Lower lobe of right lung (tissue), 2 donors: ENCODE data around the gene WWTR1. TPM values are rescaled to one million over a fixed set of nuclear protein-coding genes. Genes with fewer than 3 reads are reported as not detected.
A peak's percentile ranks its signal among the peaks of the same experiment; 100 is the strongest.

ENCODE experiments used
- ATAC-seq, 2 donors: fragments of 200-7000 bp; cut with Tn5 transposase; one replicate each; pipeline ENCODE4 v1.9.1; 2020 to 2022; ENCODE audit warnings: mild to moderate bottlenecking in 2 of 2, moderate library complexity in 2 of 2
- DNase-seq: peaks from one replicate; pipeline ENCODE4 v3.0.0-alpha.2; 2020
- H3K27ac ChIP-seq: fragments of 200-600 bp; one replicate; pipeline ENCODE4 v1.8.0; 2022
- H3K27me3 ChIP-seq: fragments of 200-600 bp; one replicate; pipeline ENCODE4 v1.8.0; 2022; ENCODE audit warnings: low read depth
- H3K36me3 ChIP-seq: fragments of 200-600 bp; one replicate; pipeline ENCODE4 v1.8.0; 2022; ENCODE audit warnings: mild to moderate bottlenecking
- H3K4me1 ChIP-seq: fragments of 200-600 bp; one replicate; pipeline ENCODE4 v1.8.0; 2022
- H3K4me3 ChIP-seq: fragments of 200-600 bp; one replicate; pipeline ENCODE4 v1.8.0; 2022; ENCODE audit warnings: mild to moderate bottlenecking
- H3K9me3 ChIP-seq: fragments of 200-600 bp; one replicate; pipeline ENCODE4 v1.8.0; 2022
- intact Hi-C: fragments of 100-400 bp; cut with DNase I; formaldehyde crosslinking; loops from one replicate; pipeline ENCODE4 v1.11.0; 2022
- total RNA-seq: library from RNA; stranded (reverse); fragmentation: NEBNext Ultra II Directional; extraction: Animal tissue kit (Norgen Biotek cat#: 25700); gene quantifications from one replicate; pipeline ENCODE4 v1.2.1, GENCODE V29; 2021
- TF ChIP-seq, protein P1 (sequence below): fragments of 200-600 bp; IDR thresholded peaks from one replicate; pipeline ENCODE4 v1.8.0; 2022; ENCODE audit warnings: antibody characterized with exemption, mild to moderate bottlenecking
- donor health status: DM: no; HTN: yes; CAD: no; lungs with severe emphysema.

Gene WWTR1
- total RNA-seq, 1 donor from 2014 or later, result 89.5 TPM

DNA sequence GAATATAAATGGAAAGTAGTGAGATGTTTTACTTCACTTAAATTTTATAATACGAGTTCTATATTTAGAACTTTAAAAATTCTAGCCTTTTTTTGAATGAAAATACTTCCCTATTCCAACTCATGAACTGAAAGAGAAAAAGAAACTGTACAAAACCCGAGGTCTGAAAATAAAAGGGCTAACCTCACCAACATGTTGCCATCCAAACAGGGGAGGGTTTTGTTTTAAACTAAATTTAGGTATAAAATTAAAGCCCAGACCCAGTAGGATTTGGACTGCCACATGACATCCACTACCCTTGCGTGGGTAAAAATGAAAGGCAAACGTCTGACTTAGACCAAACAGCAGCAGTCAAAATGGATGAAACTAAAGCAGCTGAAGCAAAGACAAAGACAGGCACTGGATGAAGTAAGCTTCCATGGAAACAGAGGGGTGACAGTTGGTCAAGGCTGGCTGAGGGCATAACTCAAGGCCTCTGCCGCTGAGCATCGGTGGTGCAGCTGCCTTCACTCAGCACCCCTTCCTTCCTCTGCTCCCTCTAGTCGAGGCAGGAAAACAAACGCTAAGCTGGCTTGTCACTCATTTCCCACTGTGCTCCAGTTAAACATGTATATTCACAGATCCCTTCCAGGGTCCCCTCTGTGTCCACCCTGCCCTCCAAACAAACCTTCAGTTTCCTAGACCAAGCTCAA, 125.2 kb downstream of the WWTR1 start:
- DNase-seq (no peak), ATAC-seq (no peak)
- no peak overlapping the region for H3K27ac ChIP-seq
- peaks cover 58% of the 10 kb centered on the region for H3K4me1 ChIP-seq
- no peak overlapping the region for H3K4me3 ChIP-seq
- H3K27me3 ChIP-seq, result no peaks in the 10 kb centered on the region
- no peaks in the 10 kb centered on the region for H3K9me3 ChIP-seq
- no peaks in the 10 kb centered on the region for H3K36me3 ChIP-seq
- TF ChIP-seq, protein P1, sequence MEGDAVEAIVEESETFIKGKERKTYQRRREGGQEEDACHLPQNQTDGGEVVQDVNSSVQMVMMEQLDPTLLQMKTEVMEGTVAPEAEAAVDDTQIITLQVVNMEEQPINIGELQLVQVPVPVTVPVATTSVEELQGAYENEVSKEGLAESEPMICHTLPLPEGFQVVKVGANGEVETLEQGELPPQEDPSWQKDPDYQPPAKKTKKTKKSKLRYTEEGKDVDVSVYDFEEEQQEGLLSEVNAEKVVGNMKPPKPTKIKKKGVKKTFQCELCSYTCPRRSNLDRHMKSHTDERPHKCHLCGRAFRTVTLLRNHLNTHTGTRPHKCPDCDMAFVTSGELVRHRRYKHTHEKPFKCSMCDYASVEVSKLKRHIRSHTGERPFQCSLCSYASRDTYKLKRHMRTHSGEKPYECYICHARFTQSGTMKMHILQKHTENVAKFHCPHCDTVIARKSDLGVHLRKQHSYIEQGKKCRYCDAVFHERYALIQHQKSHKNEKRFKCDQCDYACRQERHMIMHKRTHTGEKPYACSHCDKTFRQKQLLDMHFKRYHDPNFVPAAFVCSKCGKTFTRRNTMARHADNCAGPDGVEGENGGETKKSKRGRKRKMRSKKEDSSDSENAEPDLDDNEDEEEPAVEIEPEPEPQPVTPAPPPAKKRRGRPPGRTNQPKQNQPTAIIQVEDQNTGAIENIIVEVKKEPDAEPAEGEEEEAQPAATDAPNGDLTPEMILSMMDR, result no peak
- intact Hi-C loops, result no loop called here

DNA sequence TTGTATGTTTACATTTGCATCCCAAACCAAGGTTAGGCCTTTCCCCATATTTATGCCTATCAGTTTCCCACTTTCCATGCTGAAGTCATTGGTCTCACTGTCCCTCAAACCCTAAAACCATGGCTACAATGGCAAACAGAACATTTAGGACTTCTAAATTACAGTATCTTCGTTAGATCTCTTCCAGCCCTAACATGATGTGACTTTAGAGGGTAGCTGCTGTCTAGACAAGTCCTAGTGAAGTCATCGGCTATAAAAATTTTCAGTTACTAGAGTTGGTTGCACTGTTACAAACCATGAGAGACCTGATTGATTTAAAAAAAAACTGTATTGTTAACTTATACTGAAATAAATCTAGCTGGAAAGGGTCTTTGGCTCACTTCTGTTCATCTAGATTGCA, 128.7 kb downstream of the WWTR1 start:
- ATAC-seq (no peak), DNase-seq (no peak)
- Histone ChIP-seq H3K36me3 (peaks cover 18% of the 10 kb centered on the region), H3K9me3 (no peaks in the 10 kb centered on the region), H3K4me3 (no peak overlapping the region), H3K27me3 (no peaks in the 10 kb centered on the region), H3K27ac (no peak overlapping the region), H3K4me1 (peaks cover 54% of the 10 kb centered on the region)
- TF ChIP-seq, protein P1, result no peak
- intact Hi-C loops, result no loop called here

DNA sequence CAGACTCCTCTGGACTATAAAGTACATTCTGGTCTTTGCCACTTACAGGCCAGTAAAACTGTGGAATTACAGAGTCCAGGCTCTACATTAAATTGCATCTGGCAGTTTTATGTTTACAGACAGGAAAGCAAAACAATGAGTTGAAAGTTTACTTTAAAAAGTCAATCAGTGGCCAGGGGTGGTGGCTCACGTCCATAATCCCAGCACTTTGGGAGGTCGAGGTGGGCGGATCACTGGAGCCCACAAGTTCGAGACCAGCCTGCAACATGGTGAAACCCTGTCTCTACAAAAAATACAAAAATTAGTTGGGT, 129.5 kb downstream of the WWTR1 start:
- no peaks in the 10 kb centered on the region for H3K27me3 ChIP-seq
- TF ChIP-seq, protein P1, result no peak
- peak in 1 of 2 donors; percentile 8 for ATAC-seq
- H3K4me3 ChIP-seq, result no peak overlapping the region
- H3K4me1 ChIP-seq, result peaks cover 50% of the 10 kb centered on the region
- H3K9me3 ChIP-seq, result no peaks in the 10 kb centered on the region
- peaks cover 18% of the 10 kb centered on the region for H3K36me3 ChIP-seq
- H3K27ac ChIP-seq, result peak overlapping the region; percentile 79
- intact Hi-C loops, result no loop called here
- DNase-seq, result no peak

DNA sequence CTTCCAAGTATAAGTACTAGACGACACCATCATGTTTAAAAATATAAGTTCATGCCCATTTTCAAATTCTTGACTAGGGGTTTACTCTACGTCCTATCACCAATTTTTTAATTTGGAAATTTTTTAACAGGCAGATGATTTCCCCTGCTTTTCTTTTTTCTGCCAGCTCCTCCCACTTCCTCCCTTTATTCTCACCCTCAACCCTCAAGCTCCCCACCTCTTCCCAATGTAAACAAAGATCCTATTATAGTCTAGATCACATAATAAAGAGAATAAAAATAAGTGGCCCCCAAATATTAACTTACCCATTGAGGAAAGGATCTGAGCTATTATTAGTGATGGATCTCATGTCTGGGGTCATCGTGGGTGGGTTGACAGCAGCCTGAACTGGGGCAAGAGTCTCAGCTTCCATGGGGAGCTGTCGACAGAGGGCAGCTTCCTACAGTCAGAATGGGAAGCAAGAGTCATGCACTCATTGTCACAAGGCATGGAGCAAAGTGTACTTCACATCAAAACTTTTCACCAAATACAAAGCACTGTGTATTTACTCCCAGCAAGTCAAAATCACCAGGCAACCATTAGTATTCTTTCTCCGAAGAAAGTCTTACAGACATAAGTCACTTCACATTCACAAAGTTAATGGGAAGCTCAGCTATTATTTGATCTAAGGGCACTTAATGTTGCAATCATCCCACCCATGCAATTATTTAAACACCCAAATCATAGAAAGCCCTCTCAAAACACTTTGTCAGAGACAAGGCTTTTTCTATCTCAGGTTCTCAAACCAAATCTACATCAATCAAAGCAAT, 130.1 kb downstream of the WWTR1 start:
- Histone ChIP-seq H3K4me3 (no peak overlapping the region), H3K27me3 (no peaks in the 10 kb centered on the region), H3K4me1 (peaks cover 44% of the 10 kb centered on the region), H3K27ac (peak overlapping the region; percentile 79), H3K36me3 (peaks cover 18% of the 10 kb centered on the region), H3K9me3 (no peaks in the 10 kb centered on the region)
- DNase-seq (peak; percentile 70), ATAC-seq (peak; percentile 93 to 94)
- intact Hi-C loops, result no loop called here
- TF ChIP-seq, protein P1, result peak; percentile 20

DNA sequence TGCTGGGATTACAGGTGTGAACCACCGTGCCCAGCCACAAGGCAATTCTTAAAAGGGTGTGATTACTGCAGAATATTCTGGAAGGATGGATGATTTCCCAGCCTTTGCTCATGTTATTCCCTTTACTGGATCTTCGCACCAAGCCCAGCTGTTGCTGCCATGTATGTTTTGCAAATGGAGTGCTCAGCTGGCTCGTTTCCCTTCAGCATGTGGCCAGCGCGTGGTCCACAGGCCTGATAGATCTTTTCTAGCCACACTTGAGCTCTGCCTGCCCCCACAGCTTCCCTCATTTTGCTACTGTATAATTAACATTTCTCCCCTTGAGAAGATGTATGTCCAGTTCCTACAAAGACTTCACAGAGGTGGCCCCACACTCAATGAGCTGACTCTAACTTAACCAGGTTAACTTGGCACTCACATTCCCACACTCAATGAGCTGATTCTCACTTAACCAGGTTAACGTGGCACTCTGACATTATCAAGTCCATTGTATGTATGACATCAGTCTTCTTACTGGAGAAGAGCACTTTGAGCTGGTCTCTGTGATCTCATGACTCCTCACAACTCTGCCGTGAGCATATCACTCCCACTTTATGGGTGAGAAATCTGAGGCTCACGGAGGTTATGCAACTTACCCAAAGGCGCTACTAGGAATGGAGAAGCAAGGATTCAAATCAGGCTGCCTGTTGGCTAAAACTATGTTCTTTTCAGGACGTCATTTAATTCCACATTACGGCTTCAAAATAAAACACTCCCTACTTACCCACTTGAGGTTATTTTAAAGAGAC, 134.1 kb downstream of the WWTR1 start:
- no peak overlapping the region for H3K27ac ChIP-seq
- no peak overlapping the region for H3K4me3 ChIP-seq
- H3K36me3 ChIP-seq, result peaks cover 49% of the 10 kb centered on the region
- ATAC-seq (peak; percentile 7 to 51), DNase-seq (no peak)
- H3K4me1 ChIP-seq, result peaks cover 29% of the 10 kb centered on the region
- H3K9me3 ChIP-seq, result no peaks in the 10 kb centered on the region
- no peaks in the 10 kb centered on the region for H3K27me3 ChIP-seq
- TF ChIP-seq, protein P1, result no peak
- intact Hi-C loops, result no loop called here
